Dermis lymphatic vessel endothelial cell (primary cell): Measurements from ENCODE around the gene PFKFB3. TPM values are rescaled to one million over a fixed set of nuclear protein-coding genes. Genes with fewer than 3 reads are reported as not detected.

Experiments used
- total RNA-seq: library from RNA; depleted of rRNA; stranded (reverse); fragments of >200 nt; gene quantifications from 2 replicates; pipeline ENCODE4 v1.2.1, GENCODE V29; 2014

The PFKFB3 gene
- 26.3 and 28.4 TPM in 2 replicates for total RNA-seq

GRCh38 chr10:6202684-6203330 lies at the start of gene PFKFB3:
TSS of gene PFKFB3 (plus strand) at chr10:6202932. CDS start at chr10:6203261, 329 bp downstream.

Other genes with a start within 250 kb of the PFKFB3 start
- 7.2 and 9.9 TPM in 2 replicates for gene IL15RA, start 225.4 kb upstream of the PFKFB3 start, total RNA-seq
- gene IL2RA, start 140.6 kb upstream of the PFKFB3 start, total RNA-seq: not detected in 2 replicates
- gene RBM17, start 113.9 kb upstream of the PFKFB3 start, total RNA-seq: 29.0 and 36.8 TPM in 2 replicates